OCI-LY3 (cell line): ENCODE data around the gene UST.

Source experiments
- CTCF ChIP-seq: fragments of 200-600, 300-600 bp; sonication (generic); IDR thresholded peaks from 2 replicates; pipeline ENCODE4 v1.5.1; 2014; ENCODE audit warnings: antibody characterized with exemption, low read length, low read depth
- EZH2phosphoT487 ChIP-seq: fragments of 200-600 bp; shearing (Covaris generic); IDR thresholded peaks from 2 replicates; pipeline ENCODE4 v1.6.1; 2018; ENCODE audit warnings: antibody characterized with exemption, mixed run types, low read depth

- TF ChIP-seq CTCF (no peak), EZH2phosphoT487 (no peak)
These were observed 261.9 kb downstream of the UST start for GRCh38 chr6:149008741-149009140.
